Astrocyte of the cerebellum (primary cell): ENCODE measurements around the gene EVI5L.
"Not testable (repeated sequence)": the region's sequence is repeated elsewhere in the genome, so short reads cannot be mapped to it uniquely, and the experiment has no call there.

Experiments
- DNase-seq: peaks from one replicate; pipeline ENCODE4 v3.0.0-alpha.2; 2011; ENCODE audit warnings: low read depth
- H3K4me3 ChIP-seq: 2 replicates; pipeline ENCODE4 v1.5.1; 2011; ENCODE audit warnings: mild to moderate bottlenecking, low read depth, low read length, moderate library complexity
- in situ Hi-C: cut with HindIII; loops from 2 replicates; pipeline ENCODE4 v1.10.0; 2017; ENCODE audit warnings: low sequenced_read_pairs
- TF ChIP-seq, protein P1 (sequence below): IDR thresholded peaks from 2 replicates; pipeline ENCODE4 v1.5.1; 2012; ENCODE audit warnings: low read length, low read depth, moderate library complexity, mild to moderate bottlenecking; ENCODE audit errors: missing control alignments

The EVI5L gene

DNA sequence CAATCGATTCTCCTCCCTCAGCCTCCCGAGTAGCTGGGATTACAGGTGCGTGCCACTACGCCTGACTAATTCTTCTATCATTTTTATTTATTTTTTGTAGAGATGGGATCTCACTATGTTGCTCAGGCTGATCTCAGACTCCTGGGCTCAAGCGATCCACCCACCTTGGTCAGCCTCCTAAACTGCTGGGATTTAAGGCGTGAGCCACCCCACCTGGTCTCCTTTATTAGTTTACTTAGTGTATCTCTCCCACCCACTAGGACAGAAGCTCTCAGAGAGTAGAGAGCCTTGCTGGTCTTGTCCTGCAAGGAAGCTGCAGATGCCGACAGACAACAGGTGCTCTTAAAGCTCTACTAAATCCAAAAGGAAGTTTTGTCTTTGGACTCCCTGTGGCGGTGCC, 55.8 kb downstream of the EVI5L start:
- in situ Hi-C loops, result no loop called here
- no peak for DNase-seq
- H3K4me3 ChIP-seq, result no peak overlapping the region
- TF ChIP-seq, protein P1, sequence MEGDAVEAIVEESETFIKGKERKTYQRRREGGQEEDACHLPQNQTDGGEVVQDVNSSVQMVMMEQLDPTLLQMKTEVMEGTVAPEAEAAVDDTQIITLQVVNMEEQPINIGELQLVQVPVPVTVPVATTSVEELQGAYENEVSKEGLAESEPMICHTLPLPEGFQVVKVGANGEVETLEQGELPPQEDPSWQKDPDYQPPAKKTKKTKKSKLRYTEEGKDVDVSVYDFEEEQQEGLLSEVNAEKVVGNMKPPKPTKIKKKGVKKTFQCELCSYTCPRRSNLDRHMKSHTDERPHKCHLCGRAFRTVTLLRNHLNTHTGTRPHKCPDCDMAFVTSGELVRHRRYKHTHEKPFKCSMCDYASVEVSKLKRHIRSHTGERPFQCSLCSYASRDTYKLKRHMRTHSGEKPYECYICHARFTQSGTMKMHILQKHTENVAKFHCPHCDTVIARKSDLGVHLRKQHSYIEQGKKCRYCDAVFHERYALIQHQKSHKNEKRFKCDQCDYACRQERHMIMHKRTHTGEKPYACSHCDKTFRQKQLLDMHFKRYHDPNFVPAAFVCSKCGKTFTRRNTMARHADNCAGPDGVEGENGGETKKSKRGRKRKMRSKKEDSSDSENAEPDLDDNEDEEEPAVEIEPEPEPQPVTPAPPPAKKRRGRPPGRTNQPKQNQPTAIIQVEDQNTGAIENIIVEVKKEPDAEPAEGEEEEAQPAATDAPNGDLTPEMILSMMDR, result no peak

DNA sequence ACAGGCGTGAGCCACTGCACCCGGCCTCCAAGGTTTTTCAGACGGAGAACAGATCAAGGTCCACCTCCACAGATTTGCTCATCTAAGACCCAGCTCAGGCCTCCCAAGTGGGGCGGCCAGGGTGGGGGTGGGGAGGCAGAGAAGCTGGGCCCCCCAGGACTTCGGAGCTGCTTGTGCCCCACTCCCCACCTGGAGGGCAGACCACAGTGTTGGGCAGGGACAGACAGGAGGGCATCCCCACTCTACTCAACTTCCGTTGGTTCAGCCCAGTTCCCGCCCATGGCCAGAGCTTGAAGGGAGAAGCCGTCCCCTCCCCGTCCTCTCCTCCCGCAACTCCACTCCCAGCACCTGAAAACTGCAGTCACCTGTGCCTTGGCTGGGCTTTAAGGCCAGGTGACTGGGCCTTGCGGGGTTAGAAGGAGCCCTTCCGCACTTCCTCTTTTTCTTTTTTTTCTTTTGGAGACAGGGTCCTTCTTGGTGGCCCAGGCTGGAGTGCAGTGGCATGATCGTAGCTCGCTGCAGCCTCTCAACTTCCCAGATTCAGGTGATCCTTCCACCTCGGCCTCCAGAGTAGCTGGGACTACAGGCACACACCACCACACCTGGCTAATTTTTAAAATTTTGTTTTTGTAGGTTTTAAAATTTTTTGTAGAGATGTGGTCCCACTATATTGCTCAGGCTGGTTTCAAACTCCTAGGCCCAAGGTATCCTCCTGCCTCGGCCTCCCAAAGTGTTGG, 57.6 kb downstream of the EVI5L start:
- peak overlapping the region; percentile 54 for H3K4me3 ChIP-seq
- in situ Hi-C loops, result no loop called here
- DNase-seq, result no peak
- TF ChIP-seq, protein P1, result no peak

DNA sequence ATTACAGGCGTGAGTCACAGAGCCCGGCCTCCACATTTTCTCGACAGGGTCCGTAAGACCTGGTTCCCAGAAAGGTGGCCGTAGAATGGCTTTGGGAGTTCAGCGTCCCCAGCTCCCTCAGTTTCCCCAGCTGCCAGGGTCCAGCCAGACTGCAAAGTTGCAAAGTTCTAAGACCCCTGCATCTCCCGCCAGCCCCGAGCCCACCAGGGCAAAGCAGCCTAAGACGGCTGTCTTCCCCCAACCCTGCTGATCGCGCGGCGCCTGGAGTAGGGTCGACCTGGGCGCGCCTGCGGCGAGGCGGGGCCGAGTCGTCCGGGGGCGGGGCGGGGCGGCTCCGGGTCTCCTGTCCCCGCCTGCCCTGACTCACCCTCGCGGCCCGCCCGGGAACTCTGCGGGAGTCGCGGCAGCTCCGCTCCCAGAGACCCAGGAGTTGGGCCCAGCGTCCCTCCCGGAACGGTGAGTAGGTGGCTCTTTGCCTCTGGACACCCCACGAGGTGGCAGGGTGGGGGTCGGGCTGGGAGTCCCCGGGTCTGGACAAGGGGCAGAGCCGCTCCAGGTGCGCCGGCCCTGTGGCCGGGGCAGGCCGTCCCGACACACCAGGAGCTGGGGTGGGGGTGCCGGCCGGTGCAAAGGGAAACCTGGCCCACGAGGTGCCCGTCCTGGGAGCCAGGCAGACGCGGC, 58.3 kb downstream of the EVI5L start, which contains the start of gene LRRC8E:
Gene LRRC8E (plus strand): TSS at position 366 of the 681 bp plus-strand sequence. CDS start 7,094 bp downstream, outside the sequence.
- in situ Hi-C loops, result no loop called here
- H3K4me3 ChIP-seq, result peak within 1 kb of the TSS; percentile 54

DNA sequence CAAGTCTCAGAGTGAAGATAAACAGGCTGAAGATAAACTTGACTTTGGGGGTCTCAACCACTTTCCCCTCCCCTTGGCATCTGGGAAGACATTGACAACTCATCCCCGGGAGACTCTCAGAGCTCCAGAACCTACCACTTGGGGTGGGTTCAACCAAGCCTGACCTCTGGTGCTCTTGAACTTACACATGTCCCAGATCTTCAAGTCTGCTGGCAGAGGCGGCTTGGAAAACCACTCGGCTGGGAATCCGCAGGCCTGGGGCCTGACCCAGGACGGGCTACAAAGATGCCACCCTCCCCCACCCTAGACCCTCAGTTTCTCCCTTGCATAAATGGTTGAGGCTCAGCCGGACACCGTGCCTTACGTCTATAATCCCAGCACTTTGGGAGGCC, 58.8 kb downstream of the EVI5L start:
- in situ Hi-C loops, result no loop called here
- DNase-seq, result no peak
- TF ChIP-seq, protein P1, result no peak
- peak overlapping the region; percentile 54 for H3K4me3 ChIP-seq

More for the DNA sequence above, 58.3 kb downstream of the EVI5L start, which contains the start of gene LRRC8E:
- TF ChIP-seq, protein P1, result no peak
- peak; percentile 27 for DNase-seq

DNA sequence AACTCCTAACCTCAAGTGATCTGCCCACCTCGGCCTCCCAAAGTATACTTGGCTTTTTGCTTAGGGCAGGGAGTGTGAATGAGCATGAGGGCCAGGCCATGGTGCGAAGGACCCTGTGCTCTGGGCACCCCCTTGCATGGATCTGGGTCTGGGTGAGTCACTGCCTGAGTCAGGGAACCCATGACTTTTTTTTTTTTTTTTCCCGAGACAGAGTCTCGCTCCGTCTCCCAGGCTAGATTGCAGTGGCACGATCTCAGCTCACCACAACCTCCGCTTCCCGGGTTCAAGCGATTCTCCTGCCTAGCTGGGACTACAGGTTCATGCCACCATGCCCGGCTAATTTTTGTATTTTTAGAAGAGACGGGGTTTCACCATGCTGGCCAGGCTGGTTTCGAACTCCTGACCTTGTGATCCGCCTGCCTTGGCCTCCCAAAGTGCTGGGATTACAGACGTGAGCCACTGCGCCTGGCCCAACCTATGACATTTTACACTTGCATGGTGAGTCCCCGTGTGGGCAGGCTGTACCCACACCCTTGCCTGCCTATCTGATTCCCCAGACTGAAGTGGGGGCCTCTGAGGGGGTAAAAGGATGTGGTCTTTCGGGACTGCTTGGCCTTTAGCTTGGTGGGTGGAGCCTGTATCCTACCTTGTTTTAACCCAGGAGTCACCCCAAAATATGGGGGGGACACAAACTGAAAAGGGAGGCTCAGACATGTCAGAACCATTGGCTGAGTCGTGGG, 63.5 kb downstream of the EVI5L start:
- DNase-seq, in situ Hi-C loops, H3K4me3 ChIP-seq: not testable (repeated sequence)

DNA sequence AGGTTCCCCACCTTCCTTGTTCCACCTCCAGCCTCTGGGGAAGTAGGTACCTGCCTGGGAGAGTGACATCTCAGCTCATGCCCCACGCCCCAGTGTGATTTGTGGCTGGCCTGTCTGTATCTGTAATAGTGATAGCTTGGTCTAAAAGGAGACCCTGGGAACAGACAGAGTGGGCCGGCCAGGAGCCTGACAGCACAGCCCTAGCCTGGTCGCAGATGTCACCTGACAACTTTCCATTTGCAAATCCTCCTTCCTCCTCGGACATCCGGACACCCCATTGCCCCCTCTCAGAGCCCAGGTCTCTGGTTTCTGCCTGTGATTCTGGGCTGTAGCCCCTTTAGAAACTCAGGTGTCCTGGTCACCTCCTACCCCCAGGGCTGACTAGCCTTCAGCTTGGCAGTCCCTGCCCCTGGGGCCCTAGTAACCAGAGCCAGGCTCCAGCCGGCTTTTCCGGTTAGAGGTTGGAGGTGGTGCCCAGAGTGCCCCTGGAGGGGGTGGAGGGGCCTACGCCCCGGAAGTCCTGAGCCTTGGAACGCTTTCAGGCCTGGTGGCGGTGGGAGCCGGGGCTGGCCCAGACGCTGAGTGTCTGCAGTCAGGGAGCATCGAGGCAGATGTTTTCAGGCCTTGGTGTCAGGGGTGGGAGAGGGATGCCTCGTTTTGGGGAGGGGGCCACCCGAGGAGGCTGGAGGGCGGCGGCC, 64.7 kb downstream of the EVI5L start:
- in situ Hi-C loops, result no loop called here
- TF ChIP-seq, protein P1, result no peak

More for the DNA sequence above, 64.7 kb downstream of the EVI5L start:
- DNase-seq, result no peak
- H3K4me3 ChIP-seq, result no peak overlapping the region
